Right atrium auricular region (tissue), 2 donors: Measurements from ENCODE around the gene GPR39. TPM values are rescaled to one million over a fixed set of nuclear protein-coding genes. Genes with fewer than 3 reads are reported as not detected.

ENCODE experiments used
- DNase-seq: peaks from one replicate; pipeline ENCODE4 v3.0.0-alpha.2; 2019; ENCODE audit warnings: low spot score
- H3K27ac ChIP-seq, 2 donors: fragments of 200-600 bp; sonication (generic); 1 replicate in 1 of 2; 2 replicates in 1 of 2; pipeline ENCODE4 v1.5.1; 2016 to 2019
- H3K27me3 ChIP-seq, 2 donors: fragments of 200-600 bp; sonication (generic); one replicate each; pipeline versions ENCODE4 v1.5.1 to v1.6.0; 2017 to 2019
- H3K36me3 ChIP-seq: fragments of 200-600 bp; sonication (generic); one replicate; pipeline ENCODE4 v1.5.1; 2016
- H3K4me1 ChIP-seq, 2 donors: fragments of 200-600 bp; sonication (generic); one replicate each; pipeline versions ENCODE4 v1.5.1 to v1.6.0; 2017 to 2019
- H3K4me3 ChIP-seq, 2 donors: fragments of 200-600 bp; sonication (generic); 1 replicate in 1 of 2; 2 replicates in 1 of 2; pipeline ENCODE4 v1.5.1; 2017 to 2019; ENCODE audit warnings: mild to moderate bottlenecking in 1 of 2, moderate library complexity in 1 of 2
- H3K9me3 ChIP-seq, 2 donors: fragments of 200-600 bp; sonication (generic); one replicate each; pipeline ENCODE4 v1.5.1; 2019
- total RNA-seq, 2 donors: library from RNA; depleted of rRNA; stranded (reverse); fragments of >200 nt; gene quantifications; one replicate each; pipeline ENCODE4 v1.1.0, GENCODE V29; 2016
- TF ChIP-seq, protein P1 (sequence below), 2 donors: fragments of 200-600 bp; sonication (generic); IDR thresholded peaks; one replicate each; pipeline ENCODE4 v1.5.1; 2019; ENCODE audit warnings: antibody characterized with exemption in 2 of 2

The GPR39 gene
- total RNA-seq, 2 donors from 2014 or later, result 1.0 TPM; not detected in 1

DNA sequence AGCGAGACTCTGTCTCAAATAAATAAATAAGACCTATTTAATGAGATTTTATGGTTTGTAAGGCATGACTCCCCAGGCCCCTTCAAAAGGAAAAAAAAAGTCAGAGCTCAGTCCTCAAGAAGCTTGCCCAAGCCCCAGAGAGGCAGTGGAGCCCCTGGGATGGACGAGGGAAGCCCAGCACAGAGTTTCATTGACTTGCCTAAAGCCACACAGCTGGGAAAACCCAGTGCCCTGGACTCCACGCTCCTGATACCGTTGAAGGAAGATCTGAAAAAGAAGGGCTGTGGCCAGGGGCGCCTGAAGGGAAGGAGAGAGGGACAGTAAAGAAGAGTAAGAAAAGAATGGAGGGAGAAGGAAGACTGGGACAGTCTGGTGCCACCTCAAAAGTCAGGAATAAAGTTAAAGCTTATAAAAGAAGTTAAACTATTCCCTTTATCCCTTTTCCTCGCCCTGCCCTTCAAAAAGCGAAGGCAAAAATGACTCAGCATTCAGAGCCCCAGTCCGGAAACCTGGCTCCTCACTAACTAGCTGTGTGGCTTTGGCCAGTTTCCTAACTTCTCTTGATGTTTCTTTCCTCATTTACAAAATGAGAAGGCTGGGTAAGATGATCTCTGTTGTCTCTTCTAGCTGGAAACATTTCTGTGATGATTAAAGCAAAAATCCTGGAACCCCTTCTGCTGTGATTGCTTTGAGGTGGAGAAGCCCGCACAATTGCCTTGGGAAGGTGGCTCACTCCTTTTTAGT lies 206.7 kb downstream of the GPR39 start:
- TF ChIP-seq, protein P1, sequence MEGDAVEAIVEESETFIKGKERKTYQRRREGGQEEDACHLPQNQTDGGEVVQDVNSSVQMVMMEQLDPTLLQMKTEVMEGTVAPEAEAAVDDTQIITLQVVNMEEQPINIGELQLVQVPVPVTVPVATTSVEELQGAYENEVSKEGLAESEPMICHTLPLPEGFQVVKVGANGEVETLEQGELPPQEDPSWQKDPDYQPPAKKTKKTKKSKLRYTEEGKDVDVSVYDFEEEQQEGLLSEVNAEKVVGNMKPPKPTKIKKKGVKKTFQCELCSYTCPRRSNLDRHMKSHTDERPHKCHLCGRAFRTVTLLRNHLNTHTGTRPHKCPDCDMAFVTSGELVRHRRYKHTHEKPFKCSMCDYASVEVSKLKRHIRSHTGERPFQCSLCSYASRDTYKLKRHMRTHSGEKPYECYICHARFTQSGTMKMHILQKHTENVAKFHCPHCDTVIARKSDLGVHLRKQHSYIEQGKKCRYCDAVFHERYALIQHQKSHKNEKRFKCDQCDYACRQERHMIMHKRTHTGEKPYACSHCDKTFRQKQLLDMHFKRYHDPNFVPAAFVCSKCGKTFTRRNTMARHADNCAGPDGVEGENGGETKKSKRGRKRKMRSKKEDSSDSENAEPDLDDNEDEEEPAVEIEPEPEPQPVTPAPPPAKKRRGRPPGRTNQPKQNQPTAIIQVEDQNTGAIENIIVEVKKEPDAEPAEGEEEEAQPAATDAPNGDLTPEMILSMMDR (IDR thresholded peaks at IDR 0.05), result no peak
- no peaks in the 10 kb centered on the region for H3K4me1 ChIP-seq
- H3K4me3 ChIP-seq, result no peak overlapping the region
- H3K36me3 ChIP-seq, result no peaks in the 10 kb centered on the region
- H3K9me3 ChIP-seq, result no peaks in the 10 kb centered on the region
- no peak for DNase-seq
- H3K27ac ChIP-seq, result no peak overlapping the region
- no peaks in the 10 kb centered on the region for H3K27me3 ChIP-seq

DNA sequence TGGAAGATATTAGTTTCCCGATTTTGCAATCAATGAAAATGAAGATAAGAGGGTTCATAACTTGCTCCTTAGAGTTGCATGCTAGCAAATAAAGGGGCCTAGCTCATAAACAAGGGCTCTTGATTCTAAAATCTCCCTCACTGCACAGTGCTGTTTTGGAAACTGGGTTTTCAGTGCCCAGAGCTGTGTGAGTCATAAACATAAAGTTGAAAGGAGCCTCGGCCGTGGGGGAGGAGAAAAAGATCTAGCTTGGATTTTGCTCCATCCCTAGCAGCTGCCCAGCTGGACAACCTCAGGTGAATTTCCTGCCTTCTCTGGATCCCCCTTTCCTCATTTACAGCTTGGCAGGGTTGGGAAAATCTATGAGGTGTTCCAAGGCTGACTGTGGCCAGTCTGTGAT lies 210.9 kb downstream of the GPR39 start:
- TF ChIP-seq, protein P1 (IDR thresholded peaks at IDR 0.05), result no peak
- no peak overlapping the region for H3K4me3 ChIP-seq
- H3K9me3 ChIP-seq, result no peaks in the 10 kb centered on the region
- H3K27ac ChIP-seq, result no peak overlapping the region
- no peaks in the 10 kb centered on the region for H3K4me1 ChIP-seq
- no peaks in the 10 kb centered on the region for H3K27me3 ChIP-seq
- no peak for DNase-seq
- no peaks in the 10 kb centered on the region for H3K36me3 ChIP-seq

DNA sequence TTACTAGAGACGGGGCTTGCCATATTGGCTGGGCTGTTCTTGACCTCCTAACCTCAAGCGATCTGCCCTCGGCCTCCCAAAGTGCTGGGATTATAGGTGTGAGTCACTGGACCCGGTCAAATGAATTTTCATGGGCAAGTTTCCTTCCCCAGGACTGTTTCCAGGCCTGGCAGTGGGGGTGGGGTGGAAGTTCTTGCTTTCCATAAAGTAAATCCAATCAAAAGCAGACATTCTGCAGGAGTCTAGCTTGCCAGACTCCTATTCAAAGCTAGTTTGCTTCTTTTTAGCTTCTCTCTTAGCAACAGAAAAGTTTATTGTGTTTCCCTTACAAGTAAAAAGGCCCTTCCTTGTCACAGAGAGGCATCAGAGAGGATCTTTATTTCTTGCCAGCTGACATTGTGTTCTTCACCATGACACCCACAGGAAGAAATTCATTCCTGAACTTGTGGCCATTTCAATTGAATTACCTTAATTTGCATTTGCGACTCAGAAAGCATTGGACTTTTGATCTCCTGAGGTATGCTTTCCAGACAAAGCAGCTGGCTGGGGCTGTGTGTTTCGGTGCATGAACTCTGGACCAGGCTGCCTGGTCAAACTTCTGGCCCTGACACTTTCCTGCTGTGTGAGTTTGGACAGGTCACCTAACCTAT lies 215.5 kb downstream of the GPR39 start:
- TF ChIP-seq, protein P1 (IDR thresholded peaks at IDR 0.05), result no peak
- Histone ChIP-seq H3K27me3 (no peaks in the 10 kb centered on the region), H3K36me3 (no peaks in the 10 kb centered on the region), H3K27ac (no peak overlapping the region), H3K4me1 (no peaks in the 10 kb centered on the region), H3K9me3 (no peaks in the 10 kb centered on the region), H3K4me3 (no peak overlapping the region)
- DNase-seq, result no peak

DNA sequence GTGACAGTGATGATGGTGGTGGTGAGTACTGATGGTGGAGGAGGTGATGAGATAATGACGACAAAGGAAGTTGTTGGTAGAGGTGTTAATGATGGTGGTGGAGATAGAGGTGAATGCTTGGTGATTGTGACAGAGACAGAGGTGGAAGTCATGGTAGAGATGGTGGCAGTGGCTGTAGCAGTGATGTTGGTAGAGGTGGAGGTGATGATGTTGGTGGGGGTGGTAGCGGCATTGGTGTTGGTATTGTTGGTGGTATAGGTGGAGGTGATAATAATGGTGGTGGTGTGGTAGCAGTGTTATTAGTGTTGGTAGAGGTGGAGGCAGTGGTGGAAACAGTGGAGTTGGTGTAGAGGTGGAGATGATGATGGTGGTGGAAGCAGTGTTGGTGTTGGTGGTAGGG lies 217.0 kb downstream of the GPR39 start:
- no peaks in the 10 kb centered on the region for H3K4me1 ChIP-seq
- no peak overlapping the region for H3K27ac ChIP-seq
- DNase-seq, result no peak
- H3K27me3 ChIP-seq, result no peaks in the 10 kb centered on the region
- H3K36me3 ChIP-seq, result no peaks in the 10 kb centered on the region
- H3K9me3 ChIP-seq, result no peaks in the 10 kb centered on the region
- TF ChIP-seq, protein P1 (IDR thresholded peaks at IDR 0.05), result no peak
- no peak overlapping the region for H3K4me3 ChIP-seq

DNA sequence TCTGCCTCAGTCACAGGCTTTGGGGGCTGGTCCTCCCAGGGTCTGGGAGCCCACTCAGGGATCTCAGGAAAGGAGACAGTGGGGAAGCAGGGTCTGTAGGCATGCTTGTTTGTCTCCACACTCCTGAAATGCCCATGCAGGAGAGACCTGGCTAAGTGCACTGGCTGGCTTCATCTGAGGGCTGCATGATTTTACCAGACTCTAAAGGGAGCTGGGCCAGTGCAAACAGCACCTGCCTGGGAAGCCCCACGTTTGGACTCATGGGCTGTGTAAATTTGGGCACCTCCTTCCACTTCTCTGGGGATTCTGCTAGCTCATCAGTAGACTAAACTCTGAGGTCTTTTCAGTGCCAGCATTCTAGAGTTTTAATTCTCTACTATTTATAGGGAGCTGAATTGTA lies 219.7 kb downstream of the GPR39 start:
- no peak for DNase-seq
- H3K27ac ChIP-seq, result no peak overlapping the region
- H3K4me1 ChIP-seq, result no peaks in the 10 kb centered on the region
- H3K9me3 ChIP-seq, result no peaks in the 10 kb centered on the region
- no peak overlapping the region for H3K4me3 ChIP-seq
- H3K36me3 ChIP-seq, result no peaks in the 10 kb centered on the region
- H3K27me3 ChIP-seq, result no peaks in the 10 kb centered on the region
- TF ChIP-seq, protein P1 (IDR thresholded peaks at IDR 0.05), result no peak
